H1 (cell line): ENCODE data around the gene TTC5. TPM values are rescaled to one million over a fixed set of nuclear protein-coding genes. Genes with fewer than 3 reads are reported as not detected.
A peak's percentile ranks its signal among the peaks of the same experiment; 100 is the strongest.

Source experiments
- CTCF ChIA-PET: fragments of 300-600 bp; sonication (Branson Sonifier 250); formaldehyde crosslinking; loops from one replicate; lab custom pipeline; 2021; ENCODE audit not compliant: partially characterized antibody; lab: Charles Lee
- POLR2A ChIA-PET: fragments of 300-600 bp; sonication (Branson Sonifier 250); formaldehyde crosslinking; loops from one replicate; lab custom pipeline; 2021; ENCODE audit warnings: inconsistent platforms; ENCODE audit not compliant: partially characterized antibody; lab: Charles Lee
- DNase-seq, 2 experiments: peaks; one replicate each; pipeline versions ENCODE4 v3.0.0 to v3.0.0-alpha.2; 2010 to 2022; ENCODE audit warnings: low spot score in 2 of 2, low read depth in 1 of 2, mixed read lengths in 1 of 2
- FAIRE-seq: peaks from 2 replicates; lab custom pipeline; 2011; peaks lifted over from hg19 to GRCh38; lab: Jason Lieb, UNC
- H2AFZ ChIP-seq: 2 replicates; pipeline ENCODE4 v1.8.1; 2012; ENCODE audit warnings: low read length, inconsistent platforms
- H2AK5ac ChIP-seq: 2 replicates; pipeline ENCODE4 v1.6.1; 2013; ENCODE audit warnings: low read depth, low read length
- H2BK120ac ChIP-seq: replicated peaks from 2 replicates; pipeline ENCODE3; 2013; ENCODE audit warnings: low read depth, low read length, inconsistent platforms
- H2BK12ac ChIP-seq: 2 replicates; pipeline ENCODE4 v1.6.1; 2013; ENCODE audit warnings: low read depth, low read length
- H2BK15ac ChIP-seq: 2 replicates; pipeline ENCODE4 v1.6.1; 2013; ENCODE audit warnings: low read length
- H2BK20ac ChIP-seq: 2 replicates; pipeline ENCODE4 v1.6.1; 2013; ENCODE audit warnings: low read length
- H2BK5ac ChIP-seq: 2 replicates; pipeline ENCODE4 v1.6.1; 2013; ENCODE audit warnings: low read depth, low read length
- H3K14ac ChIP-seq: 2 replicates; pipeline ENCODE4 v1.6.1; 2013; ENCODE audit warnings: inconsistent platforms; ENCODE audit not compliant: insufficient read length
- H3K18ac ChIP-seq: 2 replicates; pipeline ENCODE4 v1.6.1; 2013; ENCODE audit warnings: low read length; ENCODE audit errors: extremely low read depth
- H3K23ac ChIP-seq: 2 replicates; pipeline ENCODE4 v1.6.1; 2013; ENCODE audit warnings: inconsistent platforms; ENCODE audit not compliant: insufficient read length
- H3K23me2 ChIP-seq: 2 replicates; pipeline ENCODE4 v1.6.1; 2013; ENCODE audit warnings: low read depth, low read length
- H3K27ac ChIP-seq: 2 replicates; pipeline ENCODE4 v1.6.1; 2011; ENCODE audit warnings: low read depth, low read length, inconsistent platforms
- H3K27me3 ChIP-seq, 4 experiments: replicated peaks in 1 of 4; 1 replicate in 1 of 4; 2 replicates in 3 of 4; pipeline versions ENCODE4 v1.6.1 to v1.8.1; 2011 to 2013; ENCODE audit warnings: low read length in 3 of 4, mild to moderate bottlenecking in 3 of 4, inconsistent platforms in 2 of 4, mixed read lengths in 2 of 4, moderate library complexity in 1 of 4; ENCODE audit not compliant: control insufficient read depth in 3 of 4, insufficient read depth in 3 of 4; ENCODE audit errors: extremely low read depth in 1 of 4
- H3K36me3 ChIP-seq, 4 experiments: 2 replicates each; pipeline versions ENCODE4 v1.6.1 to v1.8.1; 2011 to 2013; ENCODE audit warnings: mild to moderate bottlenecking in 4 of 4, low read length in 3 of 4, moderate library complexity in 2 of 4, control low read depth in 1 of 4, inconsistent platforms in 1 of 4; ENCODE audit not compliant: insufficient read depth in 4 of 4, control insufficient read depth in 2 of 4
- H3K4ac ChIP-seq: replicated peaks from 2 replicates; pipeline ENCODE3; 2013; ENCODE audit warnings: low read length, low read depth, mixed read lengths, inconsistent platforms; ENCODE audit not compliant: insufficient read length
- H3K4me1 ChIP-seq, 4 experiments: replicated peaks in 1 of 4; 1 replicate in 1 of 4; 2 replicates in 3 of 4; pipeline versions ENCODE4 v1.6.1 to v1.8.1; 2011 to 2013; ENCODE audit warnings: low read length in 3 of 4, inconsistent platforms in 2 of 4, mixed read lengths in 1 of 4; ENCODE audit not compliant: insufficient read depth in 4 of 4, control insufficient read depth in 3 of 4
- H3K4me2 ChIP-seq, 2 experiments: 2 replicates each; pipeline versions ENCODE4 v1.6.1 to v1.8.1; 2011 to 2013; ENCODE audit warnings: low read depth in 2 of 2, low read length in 2 of 2, control low read depth in 1 of 2, inconsistent platforms in 1 of 2, mild to moderate bottlenecking in 1 of 2; ENCODE audit not compliant: insufficient read depth in 1 of 2
- H3K4me3 ChIP-seq, 4 experiments: fragments of 200-600, 300-600 bp in 1 of 4; sonication (generic), shearing (Covaris generic), sonication (Bioruptor Twin) in 1 of 4; 2 replicates each; pipeline versions ENCODE4 v1.5.1 to v1.8.1; 2011 to 2016; ENCODE audit warnings: low read length in 4 of 4, low read depth in 3 of 4, control low read depth in 2 of 4, inconsistent platforms in 2 of 4, mild to moderate bottlenecking in 2 of 4, mixed read lengths in 1 of 4, moderate library complexity in 1 of 4; ENCODE audit not compliant: insufficient read depth in 2 of 4; ENCODE audit errors: extremely low read depth in 1 of 4
- H3K56ac ChIP-seq: replicated peaks from 2 replicates; pipeline ENCODE3; 2013; ENCODE audit warnings: low read depth, mild to moderate bottlenecking, mixed read lengths, low read length, inconsistent platforms; ENCODE audit not compliant: insufficient read length
- H3K79me1 ChIP-seq: 2 replicates; pipeline ENCODE4 v1.6.1; 2013; ENCODE audit warnings: low read depth, low read length, control low read depth
- H3K79me2 ChIP-seq, 2 experiments: 2 replicates each; pipeline versions ENCODE4 v1.6.1 to v1.8.1; 2012 to 2013; ENCODE audit warnings: low read length in 2 of 2, mild to moderate bottlenecking in 2 of 2, inconsistent platforms in 1 of 2; ENCODE audit not compliant: insufficient read depth in 2 of 2, control insufficient read depth in 1 of 2
- H3K9ac ChIP-seq, 4 experiments: replicated peaks in 1 of 4; 1 replicate in 1 of 4; 2 replicates in 3 of 4; pipeline versions ENCODE4 v1.6.1 to v1.8.1; 2011 to 2013; ENCODE audit warnings: low read depth in 3 of 4, low read length in 3 of 4, control low read depth in 2 of 4, mild to moderate bottlenecking in 2 of 4, moderate library complexity in 2 of 4, inconsistent platforms in 1 of 4; ENCODE audit errors: extremely low read depth in 1 of 4
- H3K9me3 ChIP-seq, 2 experiments: 2 replicates each; pipeline versions ENCODE4 v1.6.1 to v1.8.1; 2012 to 2013; ENCODE audit warnings: mild to moderate bottlenecking in 2 of 2, moderate library complexity in 2 of 2, control low read depth in 1 of 2, inconsistent platforms in 1 of 2, low read depth in 1 of 2, low read length in 1 of 2, mixed read lengths in 1 of 2; ENCODE audit not compliant: insufficient read depth in 2 of 2
- H4K20me1 ChIP-seq, 2 experiments: replicated peaks in 1 of 2; 2 replicates each; pipeline versions ENCODE3 to v1.8.1; 2011 to 2013; ENCODE audit warnings: inconsistent platforms in 2 of 2, low read length in 2 of 2, mild to moderate bottlenecking in 1 of 2; ENCODE audit not compliant: insufficient read depth in 2 of 2, control insufficient read depth in 1 of 2
- H4K5ac ChIP-seq: 2 replicates; pipeline ENCODE4 v1.6.1; 2013; ENCODE audit warnings: low read length, low read depth, mixed read lengths, inconsistent platforms; ENCODE audit not compliant: insufficient read length
- H4K8ac ChIP-seq: 2 replicates; pipeline ENCODE4 v1.8.0; 2013; ENCODE audit warnings: mild to moderate bottlenecking, moderate library complexity, low read length, inconsistent platforms; ENCODE audit not compliant: insufficient read depth; ENCODE audit errors: extremely low read depth
- H4K91ac ChIP-seq: replicated peaks from 2 replicates; pipeline ENCODE3; 2013; ENCODE audit warnings: low read length, mixed read lengths, inconsistent platforms; ENCODE audit not compliant: insufficient read length
- BACH1 ChIP-seq: IDR thresholded peaks from 2 replicates; pipeline ENCODE4 v1.6.1; 2012; ENCODE audit warnings: low read length, improper control_type of control experiment
- HDAC2 ChIP-seq, 2 experiments: fragments of 300-600 bp in 1 of 2; sonication (generic) in 1 of 2; IDR thresholded peaks; 2 replicates each; pipeline ENCODE4 v1.6.1; 2011 to 2012; ENCODE audit warnings: low read depth in 2 of 2, low read length in 2 of 2, mild to moderate bottlenecking in 2 of 2, moderate library complexity in 2 of 2, borderline replicate concordance in 1 of 2, inconsistent platforms in 1 of 2
- JUN ChIP-seq: IDR thresholded peaks from 2 replicates; pipeline ENCODE4 v1.6.1; 2011; ENCODE audit warnings: low read depth, mild to moderate bottlenecking, improper control_type of control experiment, low read length
- KDM1A ChIP-seq: fragments of 200-600, 300-600 bp; sonication (generic); IDR thresholded peaks from 2 replicates; pipeline ENCODE4 v1.7.1; 2016; ENCODE audit warnings: mild to moderate bottlenecking, low read length, borderline replicate concordance
- POLR2A ChIP-seq, 2 experiments: IDR thresholded peaks; 1 replicate in 1 of 2; 2 replicates in 1 of 2; pipeline ENCODE4 v1.6.1; 2011; ENCODE audit warnings: low read depth in 2 of 2, low read length in 2 of 2, mild to moderate bottlenecking in 2 of 2; ENCODE audit errors: control extremely low read depth in 1 of 2
- POLR2AphosphoS5 ChIP-seq: IDR thresholded peaks from 2 replicates; pipeline ENCODE4 v1.6.1; 2011; ENCODE audit warnings: low read depth, low read length
- RAD21 ChIP-seq, 2 experiments: IDR thresholded peaks in 1 of 2; conservative IDR thresholded peaks in 1 of 2; 2 replicates each; pipeline ENCODE4 v1.6.1; 2011; ENCODE audit warnings: low read depth in 2 of 2, low read length in 2 of 2, improper control_type of control experiment in 1 of 2, inconsistent platforms in 1 of 2, mild to moderate bottlenecking in 1 of 2, moderate library complexity in 1 of 2
- SUZ12 ChIP-seq: fragments of 200-600 bp; sonication (generic); IDR thresholded peaks from 2 replicates; pipeline ENCODE4 v1.6.1; 2012; ENCODE audit warnings: mild to moderate bottlenecking, inconsistent platforms, low read length, moderate library complexity, mixed read lengths
- whole genome bisulfite sequencing, 2 experiments: shearing (Covaris generic) in 1 of 2; methylation state at CpG; one replicate each; pipeline versions ENCODE4 v1.1.6 to v1.1.7; 2013 to 2015; ENCODE audit warnings: low lambda C conversion rate in 2 of 2, mixed read lengths in 2 of 2, inconsistent platforms in 1 of 2, low coverage in 1 of 2, missing lambda C conversion rate in 1 of 2; ENCODE audit not compliant: insufficient replicate concordance in 2 of 2, insufficient coverage in 1 of 2, insufficient read length in 1 of 2; ENCODE audit errors: extremely low coverage in 1 of 2, missing lambda C conversion rate in 1 of 2; 5-methylcytosine and 5-hydroxymethylcytosine counted together
- polyA plus RNA-seq, 7 experiments: library from polyadenylated mRNA; depleted of rRNA in 3 of 7; stranded (reverse) in 5 of 7; unstranded in 2 of 7; fragments of >200 nt in 5 of 7; fragments of 200-250 nt in 2 of 7; gene quantifications; 1 replicate in 5 of 7; 2 replicates in 1 of 7; 4 replicates in 1 of 7; pipeline versions ENCODE4 v1.2.1 to v1.2.3, GENCODE V29; 2011 to 2013; ENCODE audit warnings: missing spikeins in 2 of 7, mixed read lengths in 2 of 7
- total RNA-seq: library from RNA; stranded (reverse); fragmentation: NEBNext Ultra II Directional; extraction: Animal tissue kit (Norgen Biotek cat#: 25700); gene quantifications from 2 replicates; pipeline ENCODE4 v1.2.1, GENCODE V29; 2021

TTC5 gene
- total and polyA plus RNA-seq, 2 of the 8 experiments (the other 6 are each of a cell fraction or from before 2014, with no cell fraction given): 9.1 to 18.0 TPM

GRCh38 chr14:20327005-20327869 lies 21.5 kb upstream of the TTC5 start:
- peaks cover 16 to 85% of the 10 kb centered on the region in 2 experiments; a peak in 3 of 4 replicates for H3K79me2 ChIP-seq
- H4K20me1 ChIP-seq: peaks cover 5 to 9% of the 10 kb centered on the region in 2 experiments
- H2BK15ac ChIP-seq: no peak overlapping the region
- H3K36me3 ChIP-seq: peaks cover 15 to 56% (median 43%) of the 10 kb centered on the region in 4 experiments
- no peak overlapping the region for H4K5ac ChIP-seq
- H3K9ac ChIP-seq: no peak overlapping the region
- no peak overlapping the region for H2BK20ac ChIP-seq
- no peak overlapping the region for H2BK5ac ChIP-seq
- H3K79me1 ChIP-seq: no peaks in the 10 kb centered on the region
- no peak overlapping the region for H2BK12ac ChIP-seq
- POLR2A ChIA-PET: interaction anchor here (0.6 to 10.1 kb wide), 10 partner anchors 10 to 148 kb away, joined by 3 to 215 read pairs (median 7); partner anchors contain the start of genes APEX1, OSGEP, PARP2 and TTC5
- H3K56ac ChIP-seq: no peak overlapping the region
- no peaks in the 10 kb centered on the region for H3K9me3 ChIP-seq
- no peak overlapping the region for H3K4me2 ChIP-seq
- H3K23ac ChIP-seq: no peak overlapping the region
- DNase-seq: no peak
- no peak overlapping the region for H3K4ac ChIP-seq
- no peak overlapping the region for H4K8ac ChIP-seq
- 89% methylated on average over 8 of the region's 8 CpGs; no CpG with 5 or more reads in 1 of the 2 experiments for WGBS, 2 experiments
- CTCF ChIA-PET: interaction anchor here (0.7 to 2.5 kb wide), 21 partner anchors 10 to 286 kb away, joined by 3 to 25 read pairs (median 4); partner anchors contain the start of genes APEX1 and PARP2
- H2AK5ac ChIP-seq: no peak overlapping the region
- H3K23me2 ChIP-seq: 0 out of 2 replicates have a peak, but pooled peaks cover 2% of the 10 kb centered on the region
- H3K27me3 ChIP-seq: no peaks in the 10 kb centered on the region
- H3K4me1 ChIP-seq: peaks cover 0 to 3% (median 0%) of the 10 kb centered on the region in 4 experiments; a peak in 3 of 7 replicates
- H3K4me3 ChIP-seq: no peak overlapping the region
- H2BK120ac ChIP-seq: no peak overlapping the region
- no peak overlapping the region for H3K27ac ChIP-seq
- H3K14ac ChIP-seq: no peak overlapping the region
- no peak overlapping the region for H2AFZ ChIP-seq
- peak; percentile 93 for FAIRE-seq
- H4K91ac ChIP-seq: no peak overlapping the region
- H3K18ac ChIP-seq: no peak overlapping the region
- TF ChIP-seq JUN (no peak), RAD21 (IDR thresholded peaks at IDR 0.05 in 1 of 2, conservative IDR thresholded peaks at IDR 0.05 in 1 of 2; ENCODE audit: low read depth in 2 of 2, low read length in 2 of 2) (peak; percentile 53 to 57), POLR2A (IDR thresholded peaks at IDR 0.05; ENCODE audit: control extremely low read depth in 1 of 2, low read depth in 2 of 2, low read length in 2 of 2) (peak in 1 of 2 experiments; percentile 37; a peak in 1 of 3 replicates), BACH1 (no peak), POLR2AphosphoS5 (no peak; the same call in 1 of the 2 replicates), KDM1A (no peak), SUZ12 (no peak), HDAC2 (IDR thresholded peaks at IDR 0.05; ENCODE audit: borderline replicate concordance in 1 of 2, low read depth in 2 of 2, low read length in 2 of 2) (no peak)
